ENCODE measurements around the gene WBP2. TPM values are rescaled to one million over a fixed set of nuclear protein-coding genes. Genes with fewer than 3 reads are reported as not detected.

Gene WBP2
- total and polyA plus RNA-seq, 2 of the 13 experiments (the other 11 are each of a cell fraction or from before 2014, with no cell fraction given) = 29.2 to 29.5 TPM

- TF ChIP-seq ZNF432 (CRISPR knock-in tag; IDR thresholded peaks at IDR 0.05; ENCODE audit: borderline replicate concordance) (no peak), ZSCAN22 (CRISPR knock-in tag; IDR thresholded peaks at IDR 0.05) (peak; percentile 50; the same call in 1 of the 2 replicates), NR3C1 (CRISPR knock-in tag; IDR thresholded peaks at IDR 0.05) (no peak), ATF2 (CRISPR knock-in tag; IDR thresholded peaks at IDR 0.05) (peak; percentile 86), NAIF1 (CRISPR knock-in tag; IDR thresholded peaks at IDR 0.05; ENCODE audit: borderline replicate concordance) (no peak), SRSF4 (IDR thresholded peaks at IDR 0.05; ENCODE audit: low read depth, low read length, poor library complexity, severe bottlenecking) (no peak), ZNF839 (CRISPR knock-in tag; IDR thresholded peaks at IDR 0.05; ENCODE audit: borderline replicate concordance) (no peak), ZNF274 (CRISPR knock-in tag; IDR thresholded peaks at IDR 0.05) (no peak), ZNF280D (CRISPR knock-in tag; IDR thresholded peaks at IDR 0.05) (peak; percentile 90), ISX (CRISPR knock-in tag; conservative IDR thresholded peaks at IDR 0.05) (no peak), AGO1 (IDR thresholded peaks at IDR 0.05; ENCODE audit: low read depth, low read length, poor library complexity, severe bottlenecking) (no peak), ZNF574 (CRISPR knock-in tag; IDR thresholded peaks at IDR 0.05) (peak; percentile 77), ZNF343 (CRISPR knock-in tag; IDR thresholded peaks at IDR 0.05) (peak; percentile 72; the same call in 1 of the 2 replicates), ZBTB42 (CRISPR knock-in tag; IDR thresholded peaks at IDR 0.05) (peak; percentile 86; the same call in 1 of the 2 replicates), HDAC6 (IDR thresholded peaks at IDR 0.05; ENCODE audit: low read depth, low read length) (no peak), REXO4 (CRISPR knock-in tag; IDR thresholded peaks at IDR 0.05; ENCODE audit: borderline replicate concordance) (no peak), ZFY (CRISPR knock-in tag; IDR thresholded peaks at IDR 0.05) (peak; percentile 62), ADNP (CRISPR knock-in tag; IDR thresholded peaks at IDR 0.05) (no peak), ETV5 (CRISPR knock-in tag; IDR thresholded peaks at IDR 0.05; ENCODE audit: borderline replicate concordance) (no peak; the same call in 1 of the 2 replicates), LCORL (IDR thresholded peaks at IDR 0.05) (no peak), LCORL (CRISPR knock-in tag; IDR thresholded peaks at IDR 0.05) (peak; percentile 88; the same call in 1 of the 2 replicates), STAT5B (CRISPR knock-in tag; IDR thresholded peaks at IDR 0.05) (no peak), TBX3 (IDR thresholded peaks at IDR 0.05; ENCODE audit: borderline replicate concordance) (peak; percentile 83), KDM4B (CRISPR knock-in tag; IDR thresholded peaks at IDR 0.05) (no peak)
Measured at GRCh38 chr17:75869282-75870141, 14.4 kb upstream of the WBP2 start (continued).

Measured in HepG2 (cell line).